ENCODE measurements around the gene TMCC3. TPM values are rescaled to one million over a fixed set of nuclear protein-coding genes. Genes with fewer than 3 reads are reported as not detected.
A peak's percentile ranks its signal among the peaks of the same experiment; 100 is the strongest.

The TMCC3 gene
- total RNA-seq, 1 donor: 0.36 TPM

- no peak for DNase-seq (ENCODE audit: insufficient read length, low spot score, missing footprints)
- TF ChIP-seq CTCF (IDR thresholded peaks at IDR 0.05; ENCODE audit: extremely low read depth, low read depth, low read length): no peak
- no peak overlapping the region for H2AFZ ChIP-seq (ENCODE audit: low read length)
- no peaks in the 10 kb centered on the region for H3K79me2 ChIP-seq (ENCODE audit: insufficient read depth, low read length)
- peak overlapping the region; percentile 41 for H3K4me2 ChIP-seq (ENCODE audit: insufficient read depth, low read length)
- no peaks in the 10 kb centered on the region for H3K9me3 ChIP-seq (ENCODE audit: low read depth, low read length)
- H3K36me3 ChIP-seq (ENCODE audit: insufficient read depth, low read length): no peaks in the 10 kb centered on the region
- no peaks in the 10 kb centered on the region for H4K20me1 ChIP-seq (ENCODE audit: insufficient read depth, low read length)
- peaks cover 9% of the 10 kb centered on the region for H3K4me1 ChIP-seq (ENCODE audit: insufficient read depth, low read length)
- no peak overlapping the region for H3K27ac ChIP-seq (ENCODE audit: low read depth, low read length)
- no peak overlapping the region for H3K4me3 ChIP-seq (ENCODE audit: insufficient read depth, low read length)
- H3K27me3 ChIP-seq (ENCODE audit: insufficient read depth, low read length): peaks cover 8% of the 10 kb centered on the region
Observed at GRCh38 chr12:94689002-94689645, 38.8 kb upstream of the TMCC3 start.

GRCh38 chr12:94687891-94688290 is 37.5 kb upstream of the TMCC3 start:
- peaks cover 9% of the 10 kb centered on the region for H3K4me1 ChIP-seq (ENCODE audit: insufficient read depth, low read length)
- no peak overlapping the region for H2AFZ ChIP-seq (ENCODE audit: low read length)
- no peaks in the 10 kb centered on the region for H4K20me1 ChIP-seq (ENCODE audit: insufficient read depth, low read length)
- no peaks in the 10 kb centered on the region for H3K36me3 ChIP-seq (ENCODE audit: insufficient read depth, low read length)
- TF ChIP-seq CTCF (IDR thresholded peaks at IDR 0.05; ENCODE audit: extremely low read depth, low read depth, low read length): no peak
- H3K4me3 ChIP-seq (ENCODE audit: insufficient read depth, low read length): no peak overlapping the region
- peaks cover 6% of the 10 kb centered on the region for H3K27me3 ChIP-seq (ENCODE audit: insufficient read depth, low read length)
- no peaks in the 10 kb centered on the region for H3K79me2 ChIP-seq (ENCODE audit: insufficient read depth, low read length)
- H3K4me2 ChIP-seq (ENCODE audit: insufficient read depth, low read length): no peak overlapping the region
- no peak for DNase-seq (ENCODE audit: insufficient read length, low spot score, missing footprints)
- H3K27ac ChIP-seq (ENCODE audit: low read depth, low read length): no peak overlapping the region
- no peaks in the 10 kb centered on the region for H3K9me3 ChIP-seq (ENCODE audit: low read depth, low read length)

DNA sequence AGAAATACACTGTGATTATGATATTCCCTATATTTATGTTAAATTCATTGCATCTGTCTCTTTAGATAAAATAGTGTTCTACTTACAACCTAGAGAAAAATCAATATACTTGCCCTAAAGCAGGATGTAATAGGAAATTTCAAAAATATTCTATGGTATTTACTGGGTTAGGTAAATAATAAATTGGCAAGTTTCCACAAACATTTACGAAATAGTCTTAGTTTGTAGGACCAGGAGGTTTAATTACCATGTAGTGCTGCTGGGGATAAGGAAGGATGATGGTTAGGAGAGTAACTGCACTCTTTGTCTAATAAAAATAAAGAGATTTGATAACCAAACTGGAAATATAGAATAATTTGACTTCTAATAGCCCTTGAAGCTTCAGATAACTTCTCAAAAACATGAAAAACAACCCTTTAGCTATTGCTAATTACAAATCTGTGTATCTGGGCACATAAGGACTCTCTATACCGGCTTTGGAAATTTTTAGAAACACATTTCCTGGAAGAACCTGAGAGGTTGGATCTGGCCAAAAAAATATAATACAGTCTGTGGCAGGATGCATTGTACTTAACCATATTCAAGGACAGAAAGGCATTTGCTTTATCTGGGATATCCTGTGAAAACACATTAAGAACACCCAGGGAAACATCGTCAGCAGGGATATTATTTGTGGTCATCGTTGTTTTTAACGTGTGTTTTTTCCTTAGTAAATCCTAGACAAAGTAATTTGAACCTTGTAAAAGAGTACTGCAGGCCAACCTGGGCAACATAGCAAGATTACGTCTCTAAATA is 36.7 kb upstream of the TMCC3 start:
- TF ChIP-seq CTCF (IDR thresholded peaks at IDR 0.05; ENCODE audit: extremely low read depth, low read depth, low read length): no peak
- Histone ChIP-seq H3K4me1 (ENCODE audit: insufficient read depth, low read length) (peaks cover 9% of the 10 kb centered on the region), H3K27ac (ENCODE audit: low read depth, low read length) (no peak overlapping the region), H3K4me2 (ENCODE audit: insufficient read depth, low read length) (no peak overlapping the region), H3K4me3 (ENCODE audit: insufficient read depth, low read length) (no peak overlapping the region), H4K20me1 (ENCODE audit: insufficient read depth, low read length) (no peaks in the 10 kb centered on the region), H3K79me2 (ENCODE audit: insufficient read depth, low read length) (no peaks in the 10 kb centered on the region), H3K9me3 (ENCODE audit: low read depth, low read length) (no peaks in the 10 kb centered on the region), H3K36me3 (ENCODE audit: insufficient read depth, low read length) (no peaks in the 10 kb centered on the region), H3K27me3 (ENCODE audit: insufficient read depth, low read length) (peaks cover 4% of the 10 kb centered on the region), H2AFZ (ENCODE audit: low read length) (no peak overlapping the region)
- DNase-seq (ENCODE audit: insufficient read length, low spot score, missing footprints): no peak

DNA sequence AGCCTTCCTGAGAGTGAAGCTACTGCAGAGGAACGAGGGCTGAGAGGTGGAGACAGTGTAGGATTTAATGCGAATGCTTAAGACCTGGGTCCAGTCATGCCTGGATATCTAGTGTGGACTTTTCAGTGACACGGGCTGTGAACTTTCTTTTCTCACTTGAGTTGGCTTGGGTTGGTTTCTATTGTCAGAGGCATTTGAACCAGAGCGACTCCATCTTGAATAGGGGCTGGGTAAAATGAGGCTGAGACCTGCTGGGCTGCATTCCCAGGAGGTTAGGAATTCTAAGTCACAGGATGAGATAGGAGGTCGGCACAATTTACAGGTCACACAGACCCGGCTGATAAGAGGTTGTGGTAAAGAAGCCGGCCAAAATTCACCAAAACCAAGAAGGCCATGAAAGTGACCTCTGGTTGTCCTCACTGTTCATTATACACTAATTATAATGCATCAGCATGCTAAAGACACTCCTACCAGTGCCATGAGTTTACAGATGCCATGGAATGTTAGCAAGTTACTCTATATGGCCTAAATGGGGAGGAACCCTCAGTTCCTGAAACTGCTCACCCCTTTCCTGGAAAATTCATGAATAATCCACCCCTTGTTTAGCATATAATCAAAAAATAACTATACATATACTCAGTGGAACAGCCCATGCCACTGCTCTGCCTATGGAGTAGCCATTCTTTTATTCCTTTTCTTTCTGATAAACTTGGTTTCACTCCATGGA is 34.2 kb upstream of the TMCC3 start:
- no peaks in the 10 kb centered on the region for H3K79me2 ChIP-seq (ENCODE audit: insufficient read depth, low read length)
- no peaks in the 10 kb centered on the region for H4K20me1 ChIP-seq (ENCODE audit: insufficient read depth, low read length)
- H3K9me3 ChIP-seq (ENCODE audit: low read depth, low read length): no peaks in the 10 kb centered on the region
- no peak overlapping the region for H2AFZ ChIP-seq (ENCODE audit: low read length)
- no peaks in the 10 kb centered on the region for H3K4me1 ChIP-seq (ENCODE audit: insufficient read depth, low read length)
- no peaks in the 10 kb centered on the region for H3K36me3 ChIP-seq (ENCODE audit: insufficient read depth, low read length)
- no peak overlapping the region for H3K27ac ChIP-seq (ENCODE audit: low read depth, low read length)
- H3K4me3 ChIP-seq (ENCODE audit: insufficient read depth, low read length): no peak overlapping the region
- no peak overlapping the region for H3K4me2 ChIP-seq (ENCODE audit: insufficient read depth, low read length)
- DNase-seq (ENCODE audit: insufficient read length, low spot score, missing footprints): no peak
- H3K27me3 ChIP-seq (ENCODE audit: insufficient read depth, low read length): peaks cover 4% of the 10 kb centered on the region
- TF ChIP-seq CTCF (IDR thresholded peaks at IDR 0.05; ENCODE audit: extremely low read depth, low read depth, low read length): no peak

All from osteoblast (primary cell).